HepG2 (cell line): ENCODE data around the gene PRR14. TPM values are rescaled to one million over a fixed set of nuclear protein-coding genes. Genes with fewer than 3 reads are reported as not detected.

Experiments
- ARNTL ChIP-seq: sonication (generic); formaldehyde crosslinking; IDR thresholded peaks from 2 replicates; pipeline ENCODE4 v1.4.0; 2020; ENCODE audit warnings: mild to moderate bottlenecking, missing genetic modification reagents
- ATAD3A ChIP-seq: sonication (generic); formaldehyde crosslinking; IDR thresholded peaks from 2 replicates; pipeline ENCODE4 v1.4.0; 2020; ENCODE audit warnings: missing genetic modification reagents
- GATA4 ChIP-seq: sonication (generic); IDR thresholded peaks from 2 replicates; pipeline ENCODE4 v1.6.1; 2016; ENCODE audit warnings: antibody characterized with exemption, low read depth, borderline replicate concordance
- KLF16 ChIP-seq, 2 experiments: sonication (generic) in 1 of 2; formaldehyde crosslinking in 1 of 2; IDR thresholded peaks; 2 replicates each; pipeline versions ENCODE4 v1.6.1 to v1.8.0; 2016 to 2023; ENCODE audit warnings: missing genetic modification reagents in 2 of 2, missing compliant biosample characterization in 1 of 2
- NCOA1 ChIP-seq: sonication (generic); formaldehyde crosslinking; IDR thresholded peaks from 2 replicates; pipeline ENCODE4 v1.9.0; 2021; ENCODE audit warnings: missing genetic modification reagents
- NFYC ChIP-seq: IDR thresholded peaks from 2 replicates; pipeline ENCODE4 v1.6.1; 2016; ENCODE audit warnings: missing genetic modification reagents, missing compliant biosample characterization
- RFXAP ChIP-seq: sonication (generic); formaldehyde crosslinking; IDR thresholded peaks from 2 replicates; pipeline ENCODE4 v1.4.0; 2020; ENCODE audit warnings: missing genetic modification reagents, borderline replicate concordance
- SMAD9 ChIP-seq: sonication (generic); formaldehyde crosslinking; IDR thresholded peaks from 2 replicates; pipeline ENCODE4 v1.5.1; 2020; ENCODE audit warnings: mild to moderate bottlenecking, missing genetic modification reagents
- XBP1 ChIP-seq: sonication (generic); formaldehyde crosslinking; IDR thresholded peaks from 2 replicates; pipeline ENCODE4 v1.5.0; 2020; ENCODE audit warnings: missing genetic modification reagents
- YEATS2 ChIP-seq: sonication (generic); formaldehyde crosslinking; IDR thresholded peaks from 2 replicates; pipeline ENCODE4 v1.4.0; 2020; ENCODE audit warnings: missing genetic modification reagents, borderline replicate concordance
- ZNF20 ChIP-seq: sonication (generic); formaldehyde crosslinking; IDR thresholded peaks from 2 replicates; pipeline ENCODE4 v1.4.0; 2020; ENCODE audit warnings: mild to moderate bottlenecking, moderate library complexity, missing genetic modification reagents
- ZNF296 ChIP-seq: sonication (generic); formaldehyde crosslinking; conservative IDR thresholded peaks from 2 replicates; pipeline ENCODE4 v1.5.0; 2020; ENCODE audit warnings: mild to moderate bottlenecking, missing genetic modification reagents
- ZNF749 ChIP-seq: sonication (generic); formaldehyde crosslinking; IDR thresholded peaks from 2 replicates; pipeline ENCODE4 v1.8.0; 2022; ENCODE audit warnings: mild to moderate bottlenecking, missing genetic modification reagents, moderate library complexity, borderline replicate concordance
- ZNF772 ChIP-seq: sonication (generic); formaldehyde crosslinking; IDR thresholded peaks from 2 replicates; pipeline ENCODE4 v1.5.0; 2020; ENCODE audit warnings: mild to moderate bottlenecking, missing genetic modification reagents
- ZNF773 ChIP-seq: sonication (generic); formaldehyde crosslinking; IDR thresholded peaks from 2 replicates; pipeline ENCODE4 v1.4.0; 2020; ENCODE audit warnings: missing genetic modification reagents, borderline replicate concordance
- ZNF83 ChIP-seq: sonication (generic); formaldehyde crosslinking; IDR thresholded peaks from 2 replicates; pipeline ENCODE4 v1.4.0; 2020; ENCODE audit warnings: missing genetic modification reagents, mild to moderate bottlenecking, borderline replicate concordance
- polyA plus RNA-seq, 8 experiments: library from polyadenylated mRNA; depleted of rRNA in 3 of 8; stranded (reverse) in 7 of 8; unstranded in 1 of 8; fragments of >200 nt; fragmentation: Illumina TruSeq in 4 of 8; extraction: Trizol in 4 of 8; gene quantifications; 2 replicates each; pipeline versions ENCODE4 v1.2.1 to v1.2.3, GENCODE V29; 2011 to 2016; ENCODE audit warnings: low read depth in 4 of 8, missing spikeins in 1 of 8, mixed read lengths in 1 of 8; ENCODE audit not compliant: insufficient read depth in 1 of 8
- total RNA-seq, 5 experiments: library from RNA; depleted of rRNA; stranded (reverse); fragments of >200 nt; fragmentation: Illumina TruSeq; extraction: Trizol; gene quantifications; 2 replicates each; pipeline ENCODE4 v1.2.3, GENCODE V29; 2016; ENCODE audit warnings: low read depth in 1 of 5
- TF ChIP-seq, protein P1 (sequence below), 2 experiments: IDR thresholded peaks; 2 replicates each; pipeline ENCODE4 v1.6.1; 2011 to 2012; ENCODE audit warnings: low read length in 2 of 2, borderline replicate concordance in 1 of 2, low read depth in 1 of 2, mild to moderate bottlenecking in 1 of 2, moderate library complexity in 1 of 2
- TF ChIP-seq, protein P2 (sequence below): sonication (generic); formaldehyde crosslinking; IDR thresholded peaks from 2 replicates; pipeline ENCODE4 v1.5.1; 2020; ENCODE audit warnings: mild to moderate bottlenecking, missing genetic modification reagents, borderline replicate concordance
- TF ChIP-seq, protein P3 (sequence below): sonication (generic); formaldehyde crosslinking; IDR thresholded peaks from 2 replicates; pipeline ENCODE4 v1.4.0; 2020; ENCODE audit warnings: missing genetic modification reagents, borderline replicate concordance
- TF ChIP-seq, protein P4 (sequence below): IDR thresholded peaks from 2 replicates; pipeline ENCODE4 v1.6.1; 2016; ENCODE audit warnings: missing compliant biosample characterization, missing genetic modification reagents, borderline replicate concordance
- TF ChIP-seq, protein P5 (sequence below): sonication (generic); formaldehyde crosslinking; IDR thresholded peaks from 2 replicates; pipeline ENCODE4 v1.4.0; 2020; ENCODE audit warnings: missing genetic modification reagents; ENCODE audit errors: not compliant biosample characterization

Gene PRR14
- total and polyA plus RNA-seq, 2 of the 13 experiments (the other 11 are each of a cell fraction or from before 2014, with no cell fraction given), result 8.4 to 11.0 TPM

DNA sequence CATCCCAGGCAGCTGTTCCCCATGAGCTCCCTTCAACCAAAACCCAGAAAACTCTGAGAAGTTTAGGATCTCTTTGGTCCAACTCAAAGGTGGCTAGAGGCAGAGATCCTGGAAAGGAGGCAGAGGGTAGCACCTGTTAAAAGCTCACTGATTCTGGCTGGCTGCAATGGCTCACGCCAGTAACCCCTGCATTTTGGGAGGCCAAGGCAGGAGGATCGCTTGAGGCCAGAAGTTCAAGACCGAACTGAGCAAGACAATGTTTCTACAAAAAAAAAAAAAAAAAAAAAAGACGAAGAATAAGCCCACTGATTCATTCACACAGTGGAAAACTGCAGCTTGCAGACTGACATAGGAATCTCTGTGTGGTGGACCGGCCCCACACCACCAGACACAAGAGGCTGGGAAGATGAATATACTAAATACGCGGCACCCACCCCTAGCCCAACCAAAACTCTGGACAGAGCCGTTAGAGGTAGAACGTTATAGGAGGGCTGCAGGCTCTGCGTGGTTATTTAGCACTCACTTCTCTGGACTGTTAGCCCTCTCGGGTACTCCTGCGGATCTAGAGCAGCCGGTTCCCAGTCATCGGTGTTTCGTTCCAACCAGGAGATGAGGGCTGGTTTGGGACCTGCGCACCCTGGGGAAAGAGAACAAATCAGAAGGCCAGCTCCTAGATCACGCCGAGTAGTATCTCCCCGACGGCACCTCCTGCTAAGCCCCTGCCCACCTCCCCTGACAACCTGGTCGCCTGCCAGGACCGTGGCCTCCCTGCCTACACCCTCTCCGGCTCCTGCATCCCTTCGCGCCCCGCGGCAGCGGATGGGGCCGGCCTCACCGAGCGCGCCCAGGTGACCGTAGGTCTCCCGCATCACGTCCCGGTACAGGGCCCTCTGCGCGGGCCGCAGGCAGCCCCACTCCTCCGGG lies 41.5 kb upstream of the PRR14 start (continued):
- TF ChIP-seq, protein P1, sequence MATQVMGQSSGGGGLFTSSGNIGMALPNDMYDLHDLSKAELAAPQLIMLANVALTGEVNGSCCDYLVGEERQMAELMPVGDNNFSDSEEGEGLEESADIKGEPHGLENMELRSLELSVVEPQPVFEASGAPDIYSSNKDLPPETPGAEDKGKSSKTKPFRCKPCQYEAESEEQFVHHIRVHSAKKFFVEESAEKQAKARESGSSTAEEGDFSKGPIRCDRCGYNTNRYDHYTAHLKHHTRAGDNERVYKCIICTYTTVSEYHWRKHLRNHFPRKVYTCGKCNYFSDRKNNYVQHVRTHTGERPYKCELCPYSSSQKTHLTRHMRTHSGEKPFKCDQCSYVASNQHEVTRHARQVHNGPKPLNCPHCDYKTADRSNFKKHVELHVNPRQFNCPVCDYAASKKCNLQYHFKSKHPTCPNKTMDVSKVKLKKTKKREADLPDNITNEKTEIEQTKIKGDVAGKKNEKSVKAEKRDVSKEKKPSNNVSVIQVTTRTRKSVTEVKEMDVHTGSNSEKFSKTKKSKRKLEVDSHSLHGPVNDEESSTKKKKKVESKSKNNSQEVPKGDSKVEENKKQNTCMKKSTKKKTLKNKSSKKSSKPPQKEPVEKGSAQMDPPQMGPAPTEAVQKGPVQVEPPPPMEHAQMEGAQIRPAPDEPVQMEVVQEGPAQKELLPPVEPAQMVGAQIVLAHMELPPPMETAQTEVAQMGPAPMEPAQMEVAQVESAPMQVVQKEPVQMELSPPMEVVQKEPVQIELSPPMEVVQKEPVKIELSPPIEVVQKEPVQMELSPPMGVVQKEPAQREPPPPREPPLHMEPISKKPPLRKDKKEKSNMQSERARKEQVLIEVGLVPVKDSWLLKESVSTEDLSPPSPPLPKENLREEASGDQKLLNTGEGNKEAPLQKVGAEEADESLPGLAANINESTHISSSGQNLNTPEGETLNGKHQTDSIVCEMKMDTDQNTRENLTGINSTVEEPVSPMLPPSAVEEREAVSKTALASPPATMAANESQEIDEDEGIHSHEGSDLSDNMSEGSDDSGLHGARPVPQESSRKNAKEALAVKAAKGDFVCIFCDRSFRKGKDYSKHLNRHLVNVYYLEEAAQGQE (IDR thresholded peaks at IDR 0.05; ENCODE audit: borderline replicate concordance in 1 of 2, low read depth in 1 of 2, low read length in 2 of 2), result no peak
- 0 out of 2 replicates have a peak, but pooled peaks have one; percentile 35 for TF ChIP-seq ZNF20 (CRISPR knock-in tag)
- no peak for TF ChIP-seq NFYC
- TF ChIP-seq ATAD3A (CRISPR knock-in tag), result no peak
- TF ChIP-seq, protein P2, sequence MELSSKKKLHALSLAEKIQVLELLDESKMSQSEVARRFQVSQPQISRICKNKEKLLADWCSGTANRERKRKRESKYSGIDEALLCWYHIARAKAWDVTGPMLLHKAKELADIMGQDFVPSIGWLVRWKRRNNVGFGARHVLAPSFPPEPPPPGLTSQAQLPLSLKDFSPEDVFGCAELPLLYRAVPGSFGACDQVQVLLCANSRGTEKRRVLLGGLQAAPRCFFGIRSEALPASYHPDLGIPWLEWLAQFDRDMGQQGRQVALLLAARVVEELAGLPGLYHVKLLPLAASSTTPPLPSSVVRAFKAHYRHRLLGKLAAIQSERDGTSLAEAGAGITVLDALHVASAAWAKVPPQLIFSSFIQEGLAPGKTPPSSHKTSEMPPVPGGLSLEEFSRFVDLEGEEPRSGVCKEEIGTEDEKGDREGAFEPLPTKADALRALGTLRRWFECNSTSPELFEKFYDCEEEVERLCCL (CRISPR knock-in tag), result no peak
- no peak for TF ChIP-seq GATA4
- TF ChIP-seq ZNF296, result no peak; the same call in 1 of the 2 replicates
- TF ChIP-seq, protein P3, sequence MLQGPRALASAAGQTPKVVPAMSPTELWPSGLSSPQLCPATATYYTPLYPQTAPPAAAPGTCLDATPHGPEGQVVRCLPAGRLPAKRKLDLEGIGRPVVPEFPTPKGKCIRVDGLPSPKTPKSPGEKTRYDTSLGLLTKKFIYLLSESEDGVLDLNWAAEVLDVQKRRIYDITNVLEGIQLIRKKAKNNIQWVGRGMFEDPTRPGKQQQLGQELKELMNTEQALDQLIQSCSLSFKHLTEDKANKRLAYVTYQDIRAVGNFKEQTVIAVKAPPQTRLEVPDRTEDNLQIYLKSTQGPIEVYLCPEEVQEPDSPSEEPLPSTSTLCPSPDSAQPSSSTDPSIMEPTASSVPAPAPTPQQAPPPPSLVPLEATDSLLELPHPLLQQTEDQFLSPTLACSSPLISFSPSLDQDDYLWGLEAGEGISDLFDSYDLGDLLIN (CRISPR knock-in tag), result no peak
- no peak for TF ChIP-seq SMAD9
- no peak for TF ChIP-seq RFXAP (CRISPR knock-in tag)
- TF ChIP-seq ARNTL, result no peak
- no peak for TF ChIP-seq KLF16 (CRISPR knock-in tag; IDR thresholded peaks at IDR 0.05)
- TF ChIP-seq YEATS2 (CRISPR knock-in tag), result no peak
- TF ChIP-seq, protein P4, sequence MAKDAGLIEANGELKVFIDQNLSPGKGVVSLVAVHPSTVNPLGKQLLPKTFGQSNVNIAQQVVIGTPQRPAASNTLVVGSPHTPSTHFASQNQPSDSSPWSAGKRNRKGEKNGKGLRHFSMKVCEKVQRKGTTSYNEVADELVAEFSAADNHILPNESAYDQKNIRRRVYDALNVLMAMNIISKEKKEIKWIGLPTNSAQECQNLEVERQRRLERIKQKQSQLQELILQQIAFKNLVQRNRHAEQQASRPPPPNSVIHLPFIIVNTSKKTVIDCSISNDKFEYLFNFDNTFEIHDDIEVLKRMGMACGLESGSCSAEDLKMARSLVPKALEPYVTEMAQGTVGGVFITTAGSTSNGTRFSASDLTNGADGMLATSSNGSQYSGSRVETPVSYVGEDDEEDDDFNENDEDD (CRISPR knock-in tag), result no peak
- TF ChIP-seq ZNF83 (CRISPR knock-in tag), result no peak
- TF ChIP-seq XBP1, result no peak
- no peak for TF ChIP-seq ZNF773
- TF ChIP-seq, protein P5, sequence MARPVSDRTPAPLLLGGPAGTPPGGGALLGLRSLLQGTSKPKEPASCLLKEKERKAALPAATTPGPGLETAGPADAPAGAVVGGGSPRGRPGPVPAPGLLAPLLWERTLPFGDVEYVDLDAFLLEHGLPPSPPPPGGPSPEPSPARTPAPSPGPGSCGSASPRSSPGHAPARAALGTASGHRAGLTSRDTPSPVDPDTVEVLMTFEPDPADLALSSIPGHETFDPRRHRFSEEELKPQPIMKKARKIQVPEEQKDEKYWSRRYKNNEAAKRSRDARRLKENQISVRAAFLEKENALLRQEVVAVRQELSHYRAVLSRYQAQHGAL (CRISPR knock-in tag), result no peak
- TF ChIP-seq ZNF749, result 0 out of 2 replicates have a peak, but pooled peaks have one; percentile 6
- TF ChIP-seq NCOA1 (CRISPR knock-in tag), result no peak
- TF ChIP-seq ZNF772 (CRISPR knock-in tag), result no peak
